ENCODE results near the gene BYSL. TPM values are rescaled to one million over a fixed set of nuclear protein-coding genes. Genes with fewer than 3 reads are reported as not detected.

BYSL gene
- total and polyA plus RNA-seq, 12 donors = 5.1 to 42.9 (median 16.3) TPM

GRCh38 chr6:41881506-41881905 is 39.8 kb upstream of the BYSL start:
- intact Hi-C loops (cut with DNase I) = no loop called here
- DNase-seq = no peak
- Histone ChIP-seq H3K9me3 (replicated peaks in 1 of 3) (no peaks in the 10 kb centered on the region), H3K4me3 (no peak overlapping the region), H3K36me3 (replicated peaks in 1 of 2) (no peaks in the 10 kb centered on the region), H3K4me1 (replicated peaks in 1 of 2) (no peaks in the 10 kb centered on the region), H3K27ac (no peak overlapping the region), H3K27me3 (no peaks in the 10 kb centered on the region)
- WGBS, 4 donors = 84 to 89% (median 88%) methylated on average over 1 of the region's 1 CpG
- TF ChIP-seq POLR2A (IDR thresholded peaks at IDR 0.05) = no peak
- TF ChIP-seq, protein P1, sequence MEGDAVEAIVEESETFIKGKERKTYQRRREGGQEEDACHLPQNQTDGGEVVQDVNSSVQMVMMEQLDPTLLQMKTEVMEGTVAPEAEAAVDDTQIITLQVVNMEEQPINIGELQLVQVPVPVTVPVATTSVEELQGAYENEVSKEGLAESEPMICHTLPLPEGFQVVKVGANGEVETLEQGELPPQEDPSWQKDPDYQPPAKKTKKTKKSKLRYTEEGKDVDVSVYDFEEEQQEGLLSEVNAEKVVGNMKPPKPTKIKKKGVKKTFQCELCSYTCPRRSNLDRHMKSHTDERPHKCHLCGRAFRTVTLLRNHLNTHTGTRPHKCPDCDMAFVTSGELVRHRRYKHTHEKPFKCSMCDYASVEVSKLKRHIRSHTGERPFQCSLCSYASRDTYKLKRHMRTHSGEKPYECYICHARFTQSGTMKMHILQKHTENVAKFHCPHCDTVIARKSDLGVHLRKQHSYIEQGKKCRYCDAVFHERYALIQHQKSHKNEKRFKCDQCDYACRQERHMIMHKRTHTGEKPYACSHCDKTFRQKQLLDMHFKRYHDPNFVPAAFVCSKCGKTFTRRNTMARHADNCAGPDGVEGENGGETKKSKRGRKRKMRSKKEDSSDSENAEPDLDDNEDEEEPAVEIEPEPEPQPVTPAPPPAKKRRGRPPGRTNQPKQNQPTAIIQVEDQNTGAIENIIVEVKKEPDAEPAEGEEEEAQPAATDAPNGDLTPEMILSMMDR (IDR thresholded peaks at IDR 0.05) = no peak

- H3K27ac ChIP-seq = no peak overlapping the region
- no peaks in the 10 kb centered on the region for H3K4me1 ChIP-seq (replicated peaks in 1 of 2)
- 83 to 89% (median 89%) methylated on average over 5 of the region's 5 CpGs for WGBS, 4 donors
- H3K27me3 ChIP-seq = no peaks in the 10 kb centered on the region
- no peaks in the 10 kb centered on the region for H3K9me3 ChIP-seq (replicated peaks in 1 of 3)
- no peak overlapping the region for H3K4me3 ChIP-seq
- intact Hi-C loops (cut with DNase I) = no loop called here
- no peak for DNase-seq
- TF ChIP-seq POLR2A (IDR thresholded peaks at IDR 0.05) = no peak
- TF ChIP-seq, protein P1 (IDR thresholded peaks at IDR 0.05) = no peak
- H3K36me3 ChIP-seq (replicated peaks in 1 of 2) = no peaks in the 10 kb centered on the region
These were observed 36.3 kb upstream of the BYSL start for GRCh38 chr6:41884957-41885356.

GRCh38 chr6:41885930-41886329 is 35.4 kb upstream of the BYSL start:
- H3K9me3 ChIP-seq (replicated peaks in 1 of 3) = no peaks in the 10 kb centered on the region
- no peak for DNase-seq
- 93 to 97% (median 95%) methylated on average over 1 of the region's 1 CpG for WGBS, 4 donors
- no peak overlapping the region for H3K27ac ChIP-seq
- TF ChIP-seq, protein P1 (IDR thresholded peaks at IDR 0.05) = no peak
- TF ChIP-seq POLR2A (IDR thresholded peaks at IDR 0.05) = no peak
- H3K27me3 ChIP-seq = no peaks in the 10 kb centered on the region
- no peak overlapping the region for H3K4me3 ChIP-seq
- H3K4me1 ChIP-seq (replicated peaks in 1 of 2) = no peaks in the 10 kb centered on the region
- H3K36me3 ChIP-seq (replicated peaks in 1 of 2) = no peaks in the 10 kb centered on the region
- intact Hi-C loops (cut with DNase I) = no loop called here

- no peaks in the 10 kb centered on the region for H3K36me3 ChIP-seq (replicated peaks in 1 of 2)
- no peaks in the 10 kb centered on the region for H3K9me3 ChIP-seq (replicated peaks in 1 of 3)
- WGBS, 4 donors = 68 to 77% (median 72%) methylated on average over 4 of the region's 4 CpGs
- H3K4me3 ChIP-seq = no peak overlapping the region
- no peak for DNase-seq
- intact Hi-C loops (cut with DNase I) = no loop called here
- no peaks in the 10 kb centered on the region for H3K27me3 ChIP-seq
- H3K27ac ChIP-seq = no peak overlapping the region
- TF ChIP-seq POLR2A (IDR thresholded peaks at IDR 0.05) = no peak
- TF ChIP-seq, protein P1 (IDR thresholded peaks at IDR 0.05) = no peak
- H3K4me1 ChIP-seq (replicated peaks in 1 of 2) = no peaks in the 10 kb centered on the region
These were observed 34.0 kb upstream of the BYSL start for GRCh38 chr6:41887331-41887751.

Measured in adrenal gland (tissue), 12 donors.